HL-60 (cell line): ENCODE data around the gene TXNIP.

ENCODE experiments used
- GABPA ChIP-seq: IDR thresholded peaks from 2 replicates; pipeline ENCODE4 v1.6.1; 2012; ENCODE audit warnings: low read depth
- POLR2AphosphoS5 ChIP-seq: IDR thresholded peaks from 2 replicates; pipeline ENCODE4 v1.6.1; 2012; ENCODE audit warnings: low read depth
- SPI1 ChIP-seq: IDR thresholded peaks from 2 replicates; pipeline ENCODE4 v1.6.1; 2012; ENCODE audit warnings: low read depth, mild to moderate bottlenecking, borderline replicate concordance
- TF ChIP-seq, protein P1 (sequence below): IDR thresholded peaks from one replicate; pipeline ENCODE4 v1.5.1; 2011; ENCODE audit warnings: low read length, control low read depth, inconsistent platforms; ENCODE audit not compliant: insufficient read depth
- TF ChIP-seq, protein P2 (sequence below): IDR thresholded peaks from 2 replicates; pipeline ENCODE4 v1.6.1; 2012; ENCODE audit warnings: low read depth; ENCODE audit not compliant: insufficient replicate concordance

DNA sequence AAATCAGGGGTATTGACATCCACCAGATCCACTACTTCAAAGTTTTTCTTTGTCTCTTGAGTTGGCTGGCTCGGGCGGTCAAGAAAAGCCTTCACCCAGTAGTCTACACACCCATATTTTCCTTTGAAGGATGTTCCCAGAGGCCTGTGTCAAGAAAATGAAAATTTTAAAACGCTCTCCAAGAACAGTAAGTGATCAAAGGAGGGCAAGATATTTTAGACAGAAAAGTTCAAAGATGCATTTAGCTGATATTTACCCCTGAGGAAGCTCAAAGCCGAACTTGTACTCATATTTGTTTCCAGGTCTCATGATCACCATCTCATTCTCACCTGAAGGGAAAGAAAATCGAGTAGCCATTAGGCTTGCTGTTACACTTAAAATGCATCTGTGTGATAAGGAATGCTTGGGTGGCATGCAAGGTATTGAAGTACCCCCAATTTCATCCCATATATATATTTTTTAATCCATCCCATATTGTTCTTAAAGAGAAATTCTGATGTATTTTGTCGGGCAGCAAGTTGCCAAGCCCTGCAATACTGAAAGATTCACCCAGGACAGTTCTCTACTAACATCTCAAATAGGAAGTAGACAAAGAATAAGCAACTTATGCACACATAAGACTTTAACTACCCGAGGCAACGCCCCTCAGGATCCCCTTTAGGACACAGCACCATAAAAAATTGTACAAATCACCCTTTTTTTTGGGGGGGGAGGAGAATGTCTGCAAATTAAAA, 1.1 kb downstream of the TXNIP start:
- TF ChIP-seq, protein P1, sequence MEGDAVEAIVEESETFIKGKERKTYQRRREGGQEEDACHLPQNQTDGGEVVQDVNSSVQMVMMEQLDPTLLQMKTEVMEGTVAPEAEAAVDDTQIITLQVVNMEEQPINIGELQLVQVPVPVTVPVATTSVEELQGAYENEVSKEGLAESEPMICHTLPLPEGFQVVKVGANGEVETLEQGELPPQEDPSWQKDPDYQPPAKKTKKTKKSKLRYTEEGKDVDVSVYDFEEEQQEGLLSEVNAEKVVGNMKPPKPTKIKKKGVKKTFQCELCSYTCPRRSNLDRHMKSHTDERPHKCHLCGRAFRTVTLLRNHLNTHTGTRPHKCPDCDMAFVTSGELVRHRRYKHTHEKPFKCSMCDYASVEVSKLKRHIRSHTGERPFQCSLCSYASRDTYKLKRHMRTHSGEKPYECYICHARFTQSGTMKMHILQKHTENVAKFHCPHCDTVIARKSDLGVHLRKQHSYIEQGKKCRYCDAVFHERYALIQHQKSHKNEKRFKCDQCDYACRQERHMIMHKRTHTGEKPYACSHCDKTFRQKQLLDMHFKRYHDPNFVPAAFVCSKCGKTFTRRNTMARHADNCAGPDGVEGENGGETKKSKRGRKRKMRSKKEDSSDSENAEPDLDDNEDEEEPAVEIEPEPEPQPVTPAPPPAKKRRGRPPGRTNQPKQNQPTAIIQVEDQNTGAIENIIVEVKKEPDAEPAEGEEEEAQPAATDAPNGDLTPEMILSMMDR, result no peak
- TF ChIP-seq POLR2AphosphoS5, result no peak
- TF ChIP-seq, protein P2, sequence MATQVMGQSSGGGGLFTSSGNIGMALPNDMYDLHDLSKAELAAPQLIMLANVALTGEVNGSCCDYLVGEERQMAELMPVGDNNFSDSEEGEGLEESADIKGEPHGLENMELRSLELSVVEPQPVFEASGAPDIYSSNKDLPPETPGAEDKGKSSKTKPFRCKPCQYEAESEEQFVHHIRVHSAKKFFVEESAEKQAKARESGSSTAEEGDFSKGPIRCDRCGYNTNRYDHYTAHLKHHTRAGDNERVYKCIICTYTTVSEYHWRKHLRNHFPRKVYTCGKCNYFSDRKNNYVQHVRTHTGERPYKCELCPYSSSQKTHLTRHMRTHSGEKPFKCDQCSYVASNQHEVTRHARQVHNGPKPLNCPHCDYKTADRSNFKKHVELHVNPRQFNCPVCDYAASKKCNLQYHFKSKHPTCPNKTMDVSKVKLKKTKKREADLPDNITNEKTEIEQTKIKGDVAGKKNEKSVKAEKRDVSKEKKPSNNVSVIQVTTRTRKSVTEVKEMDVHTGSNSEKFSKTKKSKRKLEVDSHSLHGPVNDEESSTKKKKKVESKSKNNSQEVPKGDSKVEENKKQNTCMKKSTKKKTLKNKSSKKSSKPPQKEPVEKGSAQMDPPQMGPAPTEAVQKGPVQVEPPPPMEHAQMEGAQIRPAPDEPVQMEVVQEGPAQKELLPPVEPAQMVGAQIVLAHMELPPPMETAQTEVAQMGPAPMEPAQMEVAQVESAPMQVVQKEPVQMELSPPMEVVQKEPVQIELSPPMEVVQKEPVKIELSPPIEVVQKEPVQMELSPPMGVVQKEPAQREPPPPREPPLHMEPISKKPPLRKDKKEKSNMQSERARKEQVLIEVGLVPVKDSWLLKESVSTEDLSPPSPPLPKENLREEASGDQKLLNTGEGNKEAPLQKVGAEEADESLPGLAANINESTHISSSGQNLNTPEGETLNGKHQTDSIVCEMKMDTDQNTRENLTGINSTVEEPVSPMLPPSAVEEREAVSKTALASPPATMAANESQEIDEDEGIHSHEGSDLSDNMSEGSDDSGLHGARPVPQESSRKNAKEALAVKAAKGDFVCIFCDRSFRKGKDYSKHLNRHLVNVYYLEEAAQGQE, result no peak
- TF ChIP-seq GABPA, result no peak
- TF ChIP-seq SPI1, result no peak
